Measurements from ENCODE around the gene SFTPA2. TPM values are rescaled to one million over a fixed set of nuclear protein-coding genes. Genes with fewer than 3 reads are reported as not detected.
"Not testable (repeated sequence)": the region's sequence is repeated elsewhere in the genome, so short reads cannot be mapped to it uniquely, and the experiment has no call there.

The SFTPA2 gene
- total RNA-seq, 1 experiment from 2014 or later: 2.8 TPM

- H3K27me3 ChIP-seq (ENCODE audit: control insufficient read depth, insufficient read depth, low read length); BruUV-seq (replicated peaks); H3K4me1 ChIP-seq (ENCODE audit: control insufficient read depth, insufficient read depth, low read length); intact Hi-C loops (cut with micrococcal nuclease; ENCODE audit: unreplicated experiment); in situ Hi-C loops (cut with HindIII; ENCODE audit: low pct_unique_long_range_greater_than_20kb, low sequenced_read_pairs); DNase-seq (ENCODE audit: low read depth, low spot score); POLR2A ChIA-PET; H3K36me3 ChIP-seq (ENCODE audit: control insufficient read depth, insufficient read depth, low read length); H3K27ac ChIP-seq (ENCODE audit: low read length); H3K9me3 ChIP-seq (ENCODE audit: control insufficient read depth, insufficient read depth, low read depth, low read length); ATAC-seq; H3K4me3 ChIP-seq (ENCODE audit: low read depth in 2 of 2, low read length in 2 of 2); CTCF ChIA-PET: not testable (repeated sequence)
These were observed 48.2 kb downstream of the SFTPA2 start, which contains the start of gene EIF5AL1 for GRCh38 chr10:79511891-79512583. Gene EIF5AL1 (plus strand): TSS chr10:79512533. CDS start chr10:79512650, 117 bp downstream.

- H3K27me3 ChIP-seq (ENCODE audit: control insufficient read depth, insufficient read depth, low read length); H3K4me1 ChIP-seq (ENCODE audit: control insufficient read depth, insufficient read depth, low read length); in situ Hi-C loops (cut with HindIII; ENCODE audit: low pct_unique_long_range_greater_than_20kb, low sequenced_read_pairs); BruUV-seq (replicated peaks); ATAC-seq; H3K36me3 ChIP-seq (ENCODE audit: control insufficient read depth, insufficient read depth, low read length); H3K27ac ChIP-seq (ENCODE audit: low read length); CTCF ChIA-PET; H3K9me3 ChIP-seq (ENCODE audit: control insufficient read depth, insufficient read depth, low read depth, low read length); POLR2A ChIA-PET; DNase-seq (ENCODE audit: low read depth, low spot score); intact Hi-C loops (cut with micrococcal nuclease; ENCODE audit: unreplicated experiment); H3K4me3 ChIP-seq (ENCODE audit: low read depth in 2 of 2, low read length in 2 of 2): not testable (repeated sequence)
These were observed 50.2 kb downstream of the SFTPA2 start for GRCh38 chr10:79509934-79510508.

- POLR2A ChIA-PET; BruUV-seq (replicated peaks); DNase-seq (ENCODE audit: low read depth, low spot score); H3K36me3 ChIP-seq (ENCODE audit: control insufficient read depth, insufficient read depth, low read length); in situ Hi-C loops (cut with HindIII; ENCODE audit: low pct_unique_long_range_greater_than_20kb, low sequenced_read_pairs); H3K9me3 ChIP-seq (ENCODE audit: control insufficient read depth, insufficient read depth, low read depth, low read length); H3K4me3 ChIP-seq (ENCODE audit: low read depth in 2 of 2, low read length in 2 of 2); H3K4me1 ChIP-seq (ENCODE audit: control insufficient read depth, insufficient read depth, low read length); intact Hi-C loops (cut with micrococcal nuclease; ENCODE audit: unreplicated experiment); H3K27me3 ChIP-seq (ENCODE audit: control insufficient read depth, insufficient read depth, low read length); CTCF ChIA-PET; H3K27ac ChIP-seq (ENCODE audit: low read length): not testable (repeated sequence)
- ATAC-seq: peak; percentile 82
These were observed 50.8 kb downstream of the SFTPA2 start for GRCh38 chr10:79509306-79509933.

GRCh38 chr10:79508245-79508644, 52.0 kb downstream of the SFTPA2 start:
- CTCF ChIA-PET; in situ Hi-C loops (cut with HindIII; ENCODE audit: low pct_unique_long_range_greater_than_20kb, low sequenced_read_pairs); H3K4me1 ChIP-seq (ENCODE audit: control insufficient read depth, insufficient read depth, low read length); H3K36me3 ChIP-seq (ENCODE audit: control insufficient read depth, insufficient read depth, low read length); H3K4me3 ChIP-seq (ENCODE audit: low read depth in 2 of 2, low read length in 2 of 2); BruUV-seq (replicated peaks); H3K9me3 ChIP-seq (ENCODE audit: control insufficient read depth, insufficient read depth, low read depth, low read length); POLR2A ChIA-PET; DNase-seq (ENCODE audit: low read depth, low spot score); H3K27me3 ChIP-seq (ENCODE audit: control insufficient read depth, insufficient read depth, low read length); H3K27ac ChIP-seq (ENCODE audit: low read length); intact Hi-C loops (cut with micrococcal nuclease; ENCODE audit: unreplicated experiment): not testable (repeated sequence)
- peak; percentile 54; the same call in 1 of the 2 replicates for ATAC-seq

GRCh38 chr10:79507440-79508167, 52.6 kb downstream of the SFTPA2 start:
- POLR2A ChIA-PET: no interaction called here
- no peaks in the 10 kb centered on the region for H3K9me3 ChIP-seq (ENCODE audit: control insufficient read depth, insufficient read depth, low read depth, low read length)
- CTCF ChIA-PET: interaction anchor here (0.7 kb wide), 1 partner anchor 597 kb away, joined by 4 read pairs; no protein-coding TSS in a partner anchor
- no TSS peak for BruUV-seq (replicated peaks)
- ATAC-seq (no peak), DNase-seq (ENCODE audit: low read depth, low spot score) (no peak)
- H3K4me3 ChIP-seq (ENCODE audit: low read depth in 2 of 2, low read length in 2 of 2): no peak overlapping the region
- intact Hi-C loops (cut with micrococcal nuclease; ENCODE audit: unreplicated experiment): no loop called here
- no peak overlapping the region for H3K27ac ChIP-seq (ENCODE audit: low read length)
- in situ Hi-C loops (cut with HindIII; ENCODE audit: low pct_unique_long_range_greater_than_20kb, low sequenced_read_pairs): no loop called here
- H3K4me1 ChIP-seq (ENCODE audit: control insufficient read depth, insufficient read depth, low read length): no peaks in the 10 kb centered on the region
- H3K36me3 ChIP-seq (ENCODE audit: control insufficient read depth, insufficient read depth, low read length): no peaks in the 10 kb centered on the region
- H3K27me3 ChIP-seq (ENCODE audit: control insufficient read depth, insufficient read depth, low read length): no peaks in the 10 kb centered on the region; the same call in 1 of the 2 replicates
- TF ChIP-seq REST (IDR thresholded peaks at IDR 0.05; ENCODE audit: insufficient read depth in 1 of 2, low read depth in 2 of 2, low read length in 1 of 2) (no peak), POLR2AphosphoS5 (IDR thresholded peaks at IDR 0.05; ENCODE audit: low read depth, low read length) (no peak), CTCF (IDR thresholded peaks at IDR 0.05) (no peak), SIN3A (IDR thresholded peaks at IDR 0.05; ENCODE audit: borderline replicate concordance, insufficient read depth, low read depth, low read length) (no peak)
